Measurements from ENCODE around the gene ARHGEF38. TPM values are rescaled to one million over a fixed set of nuclear protein-coding genes. Genes with fewer than 3 reads are reported as not detected.

ARHGEF38 gene
- polyA plus RNA-seq, 4 donors = 0.54 to 18.6 (median 2.8) TPM

DNA sequence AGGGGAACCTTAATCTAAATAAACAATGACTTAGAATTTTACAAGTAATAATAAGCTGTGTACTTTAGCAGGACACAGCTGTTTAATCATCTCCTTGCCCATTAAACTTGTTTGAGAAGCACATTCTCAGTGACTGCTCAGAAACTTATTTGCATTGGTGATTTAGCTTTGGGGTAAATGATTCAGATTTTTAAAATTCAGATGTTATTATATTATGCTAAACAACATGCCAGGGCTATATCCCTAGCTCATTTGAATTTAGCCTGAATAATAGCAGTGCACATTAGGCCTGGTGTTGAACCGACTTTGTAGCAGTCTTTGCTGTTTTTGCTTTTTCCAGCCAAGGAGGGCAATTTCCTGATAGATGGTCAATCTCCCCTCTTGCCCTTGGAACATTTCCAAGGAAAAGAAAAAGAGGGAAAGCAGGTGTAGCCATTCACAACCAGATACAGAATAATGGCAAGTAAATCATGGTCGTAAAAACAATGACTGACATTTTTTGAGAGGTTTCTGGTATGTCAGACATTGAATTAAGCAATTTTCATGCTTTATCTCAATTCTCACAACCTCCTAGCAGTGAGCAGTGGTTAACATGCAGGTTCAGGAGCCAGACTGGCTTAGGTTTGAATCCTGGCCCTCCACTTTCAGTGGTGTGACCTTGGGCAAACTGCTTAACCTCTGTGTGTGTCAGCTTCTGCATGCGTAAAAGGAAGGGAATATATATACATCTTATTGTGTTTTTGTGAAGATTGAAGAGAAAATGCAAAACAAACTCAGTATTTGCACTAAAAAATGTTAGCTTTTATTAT is 16.8 kb downstream of the ARHGEF38 start:
- Histone ChIP-seq H3K36me3 (ENCODE audit: control insufficient read depth in 3 of 3, insufficient read depth in 2 of 3, low read depth in 1 of 3, low read length in 3 of 3) (no peaks in the 10 kb centered on the region), H3K4me1 (ENCODE audit: control insufficient read depth in 3 of 3, insufficient read depth in 2 of 3, low read depth in 1 of 3, low read length in 2 of 3) (no peaks in the 10 kb centered on the region), H3K9me3 (ENCODE audit: control insufficient read depth in 2 of 2, insufficient read depth in 1 of 2, low read depth in 1 of 2, low read length in 1 of 2) (no peaks in the 10 kb centered on the region), H3K4me3 (ENCODE audit: low read depth in 1 of 3, low read length in 3 of 3) (no peak overlapping the region), H3K27ac (ENCODE audit: low read depth in 1 of 3, low read length in 2 of 3) (no peak overlapping the region), H3K27me3 (ENCODE audit: control insufficient read depth in 3 of 3, insufficient read depth in 3 of 3, low read length in 3 of 3) (no peaks in the 10 kb centered on the region)
- DNase-seq (no peak), FAIRE-seq (no peak)
- WGBS, 3 donors = 76 to 82% (median 78%) methylated on average over 3 of the region's 3 CpGs

DNA sequence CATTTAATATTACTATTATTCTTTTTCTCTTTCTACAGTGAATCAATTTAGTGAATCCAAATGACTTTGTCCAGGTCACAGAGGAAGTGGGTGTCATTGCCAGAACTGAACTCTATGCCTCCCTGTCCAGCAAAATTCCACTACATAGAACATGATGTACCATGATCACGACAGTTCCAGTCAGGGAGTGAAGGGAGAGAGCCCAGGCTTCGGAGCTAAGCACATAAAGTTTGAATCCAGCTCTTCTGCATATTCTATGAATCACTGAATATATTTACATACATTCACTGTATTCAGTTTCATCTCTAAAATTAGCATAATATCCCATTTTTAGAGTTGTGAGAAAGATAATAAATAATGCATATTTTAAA is 17.4 kb downstream of the ARHGEF38 start:
- H3K27ac ChIP-seq (ENCODE audit: low read depth in 1 of 3, low read length in 2 of 3) = no peak overlapping the region
- WGBS, 3 donors = 76 to 79% (median 79%) methylated on average over 2 of the region's 2 CpGs
- H3K4me3 ChIP-seq (ENCODE audit: low read depth in 1 of 3, low read length in 3 of 3) = no peak overlapping the region
- DNase-seq (no peak), FAIRE-seq (no peak)
- no peaks in the 10 kb centered on the region for H3K27me3 ChIP-seq (ENCODE audit: control insufficient read depth in 3 of 3, insufficient read depth in 3 of 3, low read length in 3 of 3)
- H3K4me1 ChIP-seq (ENCODE audit: control insufficient read depth in 3 of 3, insufficient read depth in 2 of 3, low read depth in 1 of 3, low read length in 2 of 3) = no peaks in the 10 kb centered on the region
- H3K9me3 ChIP-seq (ENCODE audit: control insufficient read depth in 2 of 2, insufficient read depth in 1 of 2, low read depth in 1 of 2, low read length in 1 of 2) = no peaks in the 10 kb centered on the region
- H3K36me3 ChIP-seq (ENCODE audit: control insufficient read depth in 3 of 3, insufficient read depth in 2 of 3, low read depth in 1 of 3, low read length in 3 of 3) = no peaks in the 10 kb centered on the region

DNA sequence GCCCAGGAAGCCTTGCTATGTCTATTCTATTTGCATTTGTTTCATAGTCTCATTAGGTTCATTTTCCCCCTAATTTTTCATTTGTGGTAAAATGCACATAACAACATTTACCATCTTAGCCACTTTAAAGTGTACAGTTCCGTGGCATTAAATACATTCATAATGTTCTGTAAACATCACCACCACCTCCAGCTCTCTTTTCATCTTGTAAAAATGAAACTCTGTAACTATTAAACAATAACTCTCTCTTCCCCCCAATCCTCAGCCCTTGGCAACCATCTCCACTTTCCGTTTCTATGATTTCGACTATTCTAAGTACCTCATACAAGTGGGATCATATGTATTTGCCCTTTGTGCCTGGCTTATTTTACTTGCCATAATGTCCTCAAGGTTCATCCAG is 19.9 kb downstream of the ARHGEF38 start:
- Histone ChIP-seq H3K27ac (ENCODE audit: low read depth in 1 of 3, low read length in 2 of 3) (no peak overlapping the region), H3K27me3 (ENCODE audit: control insufficient read depth in 3 of 3, insufficient read depth in 3 of 3, low read length in 3 of 3) (no peaks in the 10 kb centered on the region), H3K9me3 (ENCODE audit: control insufficient read depth in 2 of 2, insufficient read depth in 1 of 2, low read depth in 1 of 2, low read length in 1 of 2) (no peaks in the 10 kb centered on the region), H3K4me3 (ENCODE audit: low read depth in 1 of 3, low read length in 3 of 3) (no peak overlapping the region), H3K4me1 (ENCODE audit: control insufficient read depth in 3 of 3, insufficient read depth in 2 of 3, low read depth in 1 of 3, low read length in 2 of 3) (no peaks in the 10 kb centered on the region), H3K36me3 (ENCODE audit: control insufficient read depth in 3 of 3, insufficient read depth in 2 of 3, low read depth in 1 of 3, low read length in 3 of 3) (no peaks in the 10 kb centered on the region)
- 78 to 95% (median 83%) methylated on average over 3 of the region's 3 CpGs for WGBS, 3 donors
- no peak for DNase-seq
- FAIRE-seq = no peak

DNA sequence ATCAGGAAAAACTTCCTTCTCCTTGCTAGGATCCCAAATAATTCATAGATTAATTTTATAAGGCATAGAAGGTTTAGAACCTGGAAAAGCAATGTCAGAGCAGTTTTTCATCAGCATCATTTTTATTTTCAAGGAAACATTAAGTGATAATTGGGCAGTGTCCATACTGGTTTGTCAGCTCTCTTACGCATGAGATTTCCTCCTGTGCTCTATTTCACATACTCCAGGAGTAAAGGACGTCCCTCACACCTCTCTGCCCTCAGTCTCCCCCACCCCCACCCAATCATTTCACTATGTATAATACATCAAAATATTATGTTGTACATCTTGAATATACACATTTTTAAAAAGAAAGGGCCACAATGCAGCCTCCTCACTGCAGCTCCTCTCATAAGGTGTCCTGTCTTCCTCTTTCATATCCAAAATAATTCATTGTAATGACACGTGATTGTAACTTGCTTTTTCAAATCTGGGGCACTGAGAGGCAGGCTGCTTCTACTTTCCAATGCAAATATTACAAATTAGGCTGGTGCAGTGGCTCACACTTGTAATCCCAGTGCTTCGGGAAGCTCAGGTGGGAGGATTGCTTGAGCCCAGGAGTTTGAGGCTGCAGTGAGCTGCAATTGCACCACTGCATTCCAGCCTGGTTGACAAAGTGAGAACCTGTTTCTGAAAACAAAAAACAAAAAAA is 34.4 kb downstream of the ARHGEF38 start:
- whole genome bisulfite sequencing, 3 donors = 19 to 51% (median 26%) methylated on average over 4 of the region's 4 CpGs
- no peaks in the 10 kb centered on the region for H3K27me3 ChIP-seq (ENCODE audit: control insufficient read depth in 3 of 3, insufficient read depth in 3 of 3, low read length in 3 of 3)
- peaks cover 0 to 25% (median 0%) of the 10 kb centered on the region in 3 donors for H3K4me1 ChIP-seq (ENCODE audit: control insufficient read depth in 3 of 3, insufficient read depth in 2 of 3, low read depth in 1 of 3, low read length in 2 of 3)
- peaks cover 0 to 2% (median 0%) of the 10 kb centered on the region in 3 donors for H3K36me3 ChIP-seq (ENCODE audit: control insufficient read depth in 3 of 3, insufficient read depth in 2 of 3, low read depth in 1 of 3, low read length in 3 of 3)
- peak overlapping the region in 2 of 3 donors; percentile 27 to 62 for H3K27ac ChIP-seq (ENCODE audit: low read depth in 1 of 3, low read length in 2 of 3)
- DNase-seq = peak; percentile 10 to 21
- H3K4me3 ChIP-seq (ENCODE audit: low read depth in 1 of 3, low read length in 3 of 3) = no peak overlapping the region
- no peak for FAIRE-seq
- no peaks in the 10 kb centered on the region for H3K9me3 ChIP-seq (ENCODE audit: control insufficient read depth in 2 of 2, insufficient read depth in 1 of 2, low read depth in 1 of 2, low read length in 1 of 2)

DNA sequence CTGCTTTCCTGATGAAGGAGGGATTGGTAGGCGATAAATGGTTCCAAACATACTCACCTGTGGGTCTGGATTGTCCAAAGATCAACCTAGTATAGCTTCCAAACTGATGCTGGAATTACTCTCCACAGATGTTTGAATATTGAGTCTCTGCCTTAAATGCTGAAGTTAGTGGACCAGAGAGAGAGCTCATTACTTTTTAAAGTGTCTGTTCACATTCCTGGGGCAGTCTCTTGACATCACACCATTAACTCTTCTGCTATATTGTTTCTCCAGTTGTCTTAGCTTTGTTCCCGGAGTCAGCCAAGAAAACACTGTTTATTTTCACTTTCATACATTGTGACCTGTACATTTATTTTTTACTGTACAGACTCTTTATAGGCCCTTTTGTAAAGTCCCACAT is 35.4 kb downstream of the ARHGEF38 start:
- H3K4me3 ChIP-seq (ENCODE audit: low read depth in 1 of 3, low read length in 3 of 3) = no peak overlapping the region
- no peaks in the 10 kb centered on the region for H3K27me3 ChIP-seq (ENCODE audit: control insufficient read depth in 3 of 3, insufficient read depth in 3 of 3, low read length in 3 of 3)
- DNase-seq (peak; percentile 21 to 22), FAIRE-seq (no peak)
- no peaks in the 10 kb centered on the region for H3K9me3 ChIP-seq (ENCODE audit: control insufficient read depth in 2 of 2, insufficient read depth in 1 of 2, low read depth in 1 of 2, low read length in 1 of 2)
- peaks cover 0 to 2% (median 0%) of the 10 kb centered on the region in 3 donors for H3K36me3 ChIP-seq (ENCODE audit: control insufficient read depth in 3 of 3, insufficient read depth in 2 of 3, low read depth in 1 of 3, low read length in 3 of 3)
- peak overlapping the region in 1 of 3 donors; percentile 25 for H3K27ac ChIP-seq (ENCODE audit: low read depth in 1 of 3, low read length in 2 of 3)
- whole genome bisulfite sequencing, 3 donors = 18 to 55% (median 23%) methylated on average over 2 of the region's 2 CpGs
- peaks cover 0 to 25% (median 0%) of the 10 kb centered on the region in 3 donors for H3K4me1 ChIP-seq (ENCODE audit: control insufficient read depth in 3 of 3, insufficient read depth in 2 of 3, low read depth in 1 of 3, low read length in 2 of 3)

DNA sequence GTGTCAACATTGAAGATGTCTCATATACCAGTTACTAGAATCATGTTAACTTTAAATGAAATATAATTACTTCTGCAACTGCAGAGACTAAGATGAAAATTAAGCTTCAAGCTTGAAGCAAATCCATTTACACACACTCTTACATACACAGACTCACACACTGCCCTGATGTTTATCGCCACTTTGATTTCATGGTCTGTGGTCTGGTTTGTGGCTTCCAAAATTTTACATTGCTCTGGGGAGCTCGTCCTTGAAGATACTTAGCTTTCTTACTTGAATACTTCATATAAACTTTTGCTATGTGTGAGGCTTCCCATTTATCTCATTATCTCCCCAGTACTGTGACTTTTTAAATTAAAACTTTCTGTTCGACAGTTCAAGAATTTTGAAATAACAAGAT is 35.8 kb downstream of the ARHGEF38 start:
- no peaks in the 10 kb centered on the region for H3K27me3 ChIP-seq (ENCODE audit: control insufficient read depth in 3 of 3, insufficient read depth in 3 of 3, low read length in 3 of 3)
- H3K4me1 ChIP-seq (ENCODE audit: control insufficient read depth in 3 of 3, insufficient read depth in 2 of 3, low read depth in 1 of 3, low read length in 2 of 3) = peaks cover 0 to 27% (median 2%) of the 10 kb centered on the region in 3 donors
- 66 to 85% (median 68%) methylated on average over 3 of the region's 3 CpGs for WGBS, 3 donors
- no peak overlapping the region for H3K27ac ChIP-seq (ENCODE audit: low read depth in 1 of 3, low read length in 2 of 3)
- peaks cover 0 to 2% (median 0%) of the 10 kb centered on the region in 3 donors for H3K36me3 ChIP-seq (ENCODE audit: control insufficient read depth in 3 of 3, insufficient read depth in 2 of 3, low read depth in 1 of 3, low read length in 3 of 3)
- no peak overlapping the region for H3K4me3 ChIP-seq (ENCODE audit: low read depth in 1 of 3, low read length in 3 of 3)
- no peaks in the 10 kb centered on the region for H3K9me3 ChIP-seq (ENCODE audit: control insufficient read depth in 2 of 2, insufficient read depth in 1 of 2, low read depth in 1 of 2, low read length in 1 of 2)
- DNase-seq (no peak), FAIRE-seq (no peak)

DNA sequence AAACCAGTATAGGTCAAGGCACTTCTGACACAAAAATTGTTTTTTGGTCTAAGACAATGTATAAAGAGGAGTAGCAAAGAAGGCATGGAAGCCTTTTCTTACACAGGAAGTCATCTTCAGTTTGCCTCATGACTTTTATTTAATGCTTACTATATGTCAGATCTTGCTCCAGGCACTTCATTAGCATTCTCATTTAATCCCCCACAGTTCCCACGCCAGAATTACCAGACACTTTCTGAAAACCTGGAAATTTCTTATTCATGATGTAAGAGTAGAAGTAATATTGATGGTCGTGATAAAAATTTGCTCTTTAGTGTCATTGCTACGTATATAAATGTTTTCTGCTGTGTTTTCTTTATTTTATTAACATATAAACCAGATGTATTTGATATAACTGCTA is 39.2 kb downstream of the ARHGEF38 start:
- 84 to 92% (median 88%) methylated on average over 3 of the region's 3 CpGs for WGBS, 3 donors
- DNase-seq (no peak), FAIRE-seq (no peak)

DNA sequence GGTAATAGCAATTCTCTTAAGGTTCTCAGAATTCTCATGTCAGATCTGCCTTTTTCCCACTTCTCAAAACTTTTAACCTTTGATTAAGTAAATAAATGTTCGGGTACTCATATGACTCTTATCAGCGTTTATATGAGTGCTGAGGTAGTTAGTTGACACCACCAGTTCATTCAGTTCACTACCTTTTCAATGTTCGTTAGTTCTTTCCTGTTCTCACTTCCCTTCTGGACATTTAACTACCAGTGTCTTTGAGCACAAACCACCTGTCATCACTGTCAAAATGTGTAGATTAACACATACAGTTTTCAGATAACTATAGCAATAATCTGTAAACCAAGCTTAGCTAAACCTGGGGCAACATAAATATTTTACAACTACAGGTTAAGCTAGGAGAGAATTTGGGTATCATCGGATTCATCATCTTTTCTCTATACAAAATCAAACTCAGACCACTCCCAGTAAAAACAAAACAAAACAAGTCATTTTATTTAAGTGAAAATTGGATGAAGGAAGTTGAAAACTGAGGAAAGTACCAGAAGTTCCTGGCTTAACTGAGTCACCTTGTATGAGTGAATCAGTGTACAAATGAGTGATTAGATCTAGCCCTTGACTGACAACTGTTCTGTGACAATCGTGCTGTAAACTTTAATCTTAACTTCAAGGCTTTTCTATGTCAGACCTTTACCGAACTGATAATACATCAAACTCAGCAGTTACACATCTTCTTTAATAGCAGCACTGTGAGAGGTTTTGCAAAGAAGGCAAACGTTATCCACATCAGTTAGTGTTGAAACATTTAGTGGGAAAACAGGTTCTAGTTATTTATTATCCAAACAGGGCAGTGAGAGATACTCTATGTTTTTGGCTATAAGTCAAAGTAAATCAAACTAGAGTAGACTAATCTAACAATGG is 41.9 kb downstream of the ARHGEF38 start:
- no peaks in the 10 kb centered on the region for H3K9me3 ChIP-seq (ENCODE audit: control insufficient read depth in 2 of 2, insufficient read depth in 1 of 2, low read depth in 1 of 2, low read length in 1 of 2)
- peaks cover 0 to 16% (median 3%) of the 10 kb centered on the region in 3 donors for H3K4me1 ChIP-seq (ENCODE audit: control insufficient read depth in 3 of 3, insufficient read depth in 2 of 3, low read depth in 1 of 3, low read length in 2 of 3)
- no peak overlapping the region for H3K4me3 ChIP-seq (ENCODE audit: low read depth in 1 of 3, low read length in 3 of 3)
- WGBS, 3 donors = 8 to 41% (median 16%) methylated on average over 7 of the region's 7 CpGs
- no peaks in the 10 kb centered on the region for H3K27me3 ChIP-seq (ENCODE audit: control insufficient read depth in 3 of 3, insufficient read depth in 3 of 3, low read length in 3 of 3)
- peak overlapping the region in 2 of 3 donors; percentile 11 to 73 for H3K27ac ChIP-seq (ENCODE audit: low read depth in 1 of 3, low read length in 2 of 3)
- peak; percentile 83 for FAIRE-seq
- H3K36me3 ChIP-seq (ENCODE audit: control insufficient read depth in 3 of 3, insufficient read depth in 2 of 3, low read depth in 1 of 3, low read length in 3 of 3) = peaks cover 0 to 6% (median 0%) of the 10 kb centered on the region in 3 donors
- DNase-seq = peak; percentile 70 to 77

More for the DNA sequence above, 39.2 kb downstream of the ARHGEF38 start:
- Histone ChIP-seq H3K36me3 (ENCODE audit: control insufficient read depth in 3 of 3, insufficient read depth in 2 of 3, low read depth in 1 of 3, low read length in 3 of 3) (peaks cover 0 to 3% (median 0%) of the 10 kb centered on the region in 3 donors), H3K27ac (ENCODE audit: low read depth in 1 of 3, low read length in 2 of 3) (no peak overlapping the region), H3K9me3 (ENCODE audit: control insufficient read depth in 2 of 2, insufficient read depth in 1 of 2, low read depth in 1 of 2, low read length in 1 of 2) (no peaks in the 10 kb centered on the region), H3K4me1 (ENCODE audit: control insufficient read depth in 3 of 3, insufficient read depth in 2 of 3, low read depth in 1 of 3, low read length in 2 of 3) (peaks cover 0 to 21% (median 3%) of the 10 kb centered on the region in 3 donors), H3K27me3 (ENCODE audit: control insufficient read depth in 3 of 3, insufficient read depth in 3 of 3, low read length in 3 of 3) (no peaks in the 10 kb centered on the region), H3K4me3 (ENCODE audit: low read depth in 1 of 3, low read length in 3 of 3) (no peak overlapping the region)

All from small intestine (tissue), 7 donors.